ENCODE results near the gene FGF14.

The FGF14 gene

DNA sequence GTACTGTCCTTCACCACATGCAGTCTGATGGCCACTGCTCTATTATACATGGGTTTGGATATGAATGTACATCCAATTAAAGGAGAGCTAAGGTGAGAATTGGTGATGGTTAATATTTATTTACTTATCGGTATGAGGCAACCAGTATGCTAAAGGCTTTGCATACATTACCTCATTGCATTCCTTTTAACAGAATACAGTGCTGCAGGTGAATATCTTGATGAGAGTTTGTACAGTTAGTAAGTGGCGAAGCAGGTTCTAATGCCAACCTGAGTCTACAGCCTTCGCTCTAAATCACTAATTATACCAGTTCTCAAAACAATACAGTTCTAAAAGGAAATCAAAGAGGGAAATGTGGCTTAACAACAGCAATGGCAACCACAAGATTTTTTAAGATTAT is 665.3 kb downstream of the FGF14 start:
- CTCF ChIA-PET = no interaction called here
- no peaks in the 10 kb centered on the region for H3K4me1 ChIP-seq (ENCODE audit: control insufficient read depth, insufficient read depth, low read length)
- H3K9me3 ChIP-seq (ENCODE audit: control insufficient read depth, insufficient read depth, low read depth, low read length) = no peaks in the 10 kb centered on the region
- TF ChIP-seq ZFP41 (tag by site-specific recombination; IDR thresholded peaks at IDR 0.05; ENCODE audit: borderline replicate concordance) = no peak
- TF ChIP-seq ZNF707 (tag by site-specific recombination; IDR thresholded peaks at IDR 0.05) = no peak
- TF ChIP-seq ZNF221 (tag by site-specific recombination; IDR thresholded peaks at IDR 0.05; ENCODE audit: borderline replicate concordance) = no peak
- no peak for TF ChIP-seq OSR2 (tag by site-specific recombination; IDR thresholded peaks at IDR 0.05)
- no peak for TF ChIP-seq ZNF747 (tag by site-specific recombination; IDR thresholded peaks at IDR 0.05)
- no peak for TF ChIP-seq ZNF138 (tag by site-specific recombination; IDR thresholded peaks at IDR 0.05; ENCODE audit: borderline replicate concordance)
- no peak for TF ChIP-seq ZNF350 (tag by site-specific recombination; IDR thresholded peaks at IDR 0.05)
- no peak for TF ChIP-seq ZNF112 (tag by site-specific recombination; IDR thresholded peaks at IDR 0.05)
- no peak for TF ChIP-seq ZNF785 (tag by site-specific recombination; IDR thresholded peaks at IDR 0.05)
- H3K36me3 ChIP-seq (ENCODE audit: control insufficient read depth in 2 of 2, insufficient read depth in 1 of 2, low read length in 2 of 2) = no peaks in the 10 kb centered on the region
- POLR2A ChIA-PET = no interaction called here
- H3K27ac ChIP-seq (ENCODE audit: extremely low read depth, low read depth, low read length) = no peak overlapping the region
- H3K4me3 ChIP-seq (ENCODE audit: low read depth, low read length) = no peak overlapping the region

- H3K27ac ChIP-seq (ENCODE audit: extremely low read depth, low read depth, low read length) = no peak overlapping the region
- TF ChIP-seq HIC1 (tag by site-specific recombination; IDR thresholded peaks at IDR 0.05) (no peak), ZBTB20 (tag by site-specific recombination; IDR thresholded peaks at IDR 0.05) (no peak), SP3 (tag by site-specific recombination; IDR thresholded peaks at IDR 0.05) (no peak), GLIS1 (tag by site-specific recombination; IDR thresholded peaks at IDR 0.05) (no peak), KLF9 (tag by site-specific recombination; IDR thresholded peaks at IDR 0.05; ENCODE audit: low read depth) (no peak), ZNF157 (tag by site-specific recombination; IDR thresholded peaks at IDR 0.05) (no peak), ZBTB17 (tag by site-specific recombination; IDR thresholded peaks at IDR 0.05) (no peak), ZNF792 (tag by site-specific recombination; IDR thresholded peaks at IDR 0.05) (no peak), ZNF155 (tag by site-specific recombination; IDR thresholded peaks at IDR 0.05) (no peak), ZBTB26 (tag by site-specific recombination; optimal IDR thresholded peaks at IDR 0.05) (no peak), ZNF677 (tag by site-specific recombination; IDR thresholded peaks at IDR 0.05) (no peak), BCL11B (tag by site-specific recombination; IDR thresholded peaks at IDR 0.05; ENCODE audit: low read depth) (no peak), ZNF704 (tag by site-specific recombination; IDR thresholded peaks at IDR 0.05) (no peak), ZFP41 (tag by site-specific recombination; IDR thresholded peaks at IDR 0.05; ENCODE audit: borderline replicate concordance) (no peak)
- TF ChIP-seq, protein P1, sequence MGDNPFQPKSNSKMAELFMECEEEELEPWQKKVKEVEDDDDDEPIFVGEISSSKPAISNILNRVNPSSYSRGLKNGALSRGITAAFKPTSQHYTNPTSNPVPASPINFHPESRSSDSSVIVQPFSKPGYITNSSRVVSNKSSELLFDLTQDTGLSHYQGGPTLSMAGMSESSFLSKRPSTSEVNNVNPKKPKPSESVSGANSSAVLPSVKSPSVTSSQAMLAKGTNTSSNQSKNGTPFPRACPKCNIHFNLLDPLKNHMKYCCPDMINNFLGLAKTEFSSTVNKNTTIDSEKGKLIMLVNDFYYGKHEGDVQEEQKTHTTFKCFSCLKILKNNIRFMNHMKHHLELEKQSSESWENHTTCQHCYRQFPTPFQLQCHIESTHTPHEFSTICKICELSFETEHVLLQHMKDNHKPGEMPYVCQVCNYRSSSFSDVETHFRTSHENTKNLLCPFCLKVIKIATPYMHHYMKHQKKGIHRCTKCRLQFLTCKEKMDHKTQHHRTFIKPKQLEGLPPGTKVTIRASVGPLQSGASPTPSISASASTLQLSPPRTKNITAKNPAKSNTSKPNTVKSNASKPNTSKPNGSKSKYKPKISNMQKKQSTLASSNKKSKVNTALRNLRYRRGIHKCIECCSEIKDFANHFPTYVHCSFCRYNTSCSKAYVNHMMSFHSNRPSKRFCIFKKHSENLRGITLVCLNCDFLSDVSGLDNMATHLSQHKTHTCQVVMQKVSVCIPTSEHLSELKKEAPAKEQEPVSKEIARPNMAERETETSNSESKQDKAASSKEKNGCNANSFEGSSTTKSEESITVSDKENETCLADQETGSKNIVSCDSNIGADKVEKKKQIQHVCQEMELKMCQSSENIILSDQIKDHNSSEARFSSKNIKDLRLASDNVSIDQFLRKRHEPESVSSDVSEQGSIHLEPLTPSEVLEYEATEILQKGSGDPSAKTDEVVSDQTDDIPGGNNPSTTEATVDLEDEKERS (tag by site-specific recombination; IDR thresholded peaks at IDR 0.05) = no peak
- TF ChIP-seq, protein P2, sequence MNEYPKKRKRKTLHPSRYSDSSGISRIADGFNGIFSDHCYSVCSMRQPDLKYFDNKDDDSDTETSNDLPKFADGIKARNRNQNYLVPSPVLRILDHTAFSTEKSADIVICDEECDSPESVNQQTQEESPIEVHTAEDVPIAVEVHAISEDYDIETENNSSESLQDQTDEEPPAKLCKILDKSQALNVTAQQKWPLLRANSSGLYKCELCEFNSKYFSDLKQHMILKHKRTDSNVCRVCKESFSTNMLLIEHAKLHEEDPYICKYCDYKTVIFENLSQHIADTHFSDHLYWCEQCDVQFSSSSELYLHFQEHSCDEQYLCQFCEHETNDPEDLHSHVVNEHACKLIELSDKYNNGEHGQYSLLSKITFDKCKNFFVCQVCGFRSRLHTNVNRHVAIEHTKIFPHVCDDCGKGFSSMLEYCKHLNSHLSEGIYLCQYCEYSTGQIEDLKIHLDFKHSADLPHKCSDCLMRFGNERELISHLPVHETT (tag by site-specific recombination; IDR thresholded peaks at IDR 0.05) = no peak
- POLR2A ChIA-PET = no interaction called here
- no peaks in the 10 kb centered on the region for H3K9me3 ChIP-seq (ENCODE audit: control insufficient read depth, insufficient read depth, low read depth, low read length)
- CTCF ChIA-PET = no interaction called here
- no peaks in the 10 kb centered on the region for H3K36me3 ChIP-seq (ENCODE audit: control insufficient read depth in 2 of 2, insufficient read depth in 1 of 2, low read length in 2 of 2)
- H3K4me3 ChIP-seq (ENCODE audit: low read depth, low read length) = no peak overlapping the region
- no peaks in the 10 kb centered on the region for H3K4me1 ChIP-seq (ENCODE audit: control insufficient read depth, insufficient read depth, low read length)
These were observed 671.3 kb downstream of the FGF14 start for GRCh38 chr13:101730420-101731000.
